Hematopoietic multipotent progenitor cell treated with erythropoietin and hydrocortisone succinate and interleukin-3 and kit ligand, for 4 days (in vitro differentiated cells): ENCODE measurements around the gene IREB2.
"Not testable (repeated sequence)": the region's sequence is repeated elsewhere in the genome, so short reads cannot be mapped to it uniquely, and the experiment has no call there.

Source experiments
- DNase-seq: peaks from one replicate; pipeline ENCODE4 v3.0.0-alpha.2; 2015

The IREB2 gene

GRCh38 chr15:78437762-78438618, at the start of gene IREB2:
Gene IREB2 (plus strand): TSS chr15:78438216. CDS start chr15:78438338, 122 bp downstream.
- peak; percentile 99 for DNase-seq

GRCh38 chr15:78388865-78389264, 49.2 kb upstream of the IREB2 start:
- no peak for DNase-seq

GRCh38 chr15:78389322-78389721, 48.7 kb upstream of the IREB2 start:
- no peak for DNase-seq

GRCh38 chr15:78389738-78390137, 48.3 kb upstream of the IREB2 start:
- DNase-seq: no peak

- DNase-seq: no peak
These were observed 47.8 kb upstream of the IREB2 start for GRCh38 chr15:78390242-78390641.

- no peak for DNase-seq
These were observed 47.2 kb upstream of the IREB2 start for GRCh38 chr15:78390826-78391225.

- DNase-seq: no peak
These were observed 46.2 kb upstream of the IREB2 start for GRCh38 chr15:78391781-78392180.

GRCh38 chr15:78392430-78392829, 45.6 kb upstream of the IREB2 start:
- no peak for DNase-seq

GRCh38 chr15:78393137-78393536, 44.9 kb upstream of the IREB2 start:
- DNase-seq: no peak

GRCh38 chr15:78394026-78394425, 44.0 kb upstream of the IREB2 start:
- DNase-seq: no peak

GRCh38 chr15:78394981-78395616, 42.9 kb upstream of the IREB2 start:
- DNase-seq: no peak

- no peak for DNase-seq
These were observed 41.7 kb upstream of the IREB2 start for GRCh38 chr15:78396186-78396814.

GRCh38 chr15:78396976-78397375, 41.0 kb upstream of the IREB2 start:
- peak; percentile 37 for DNase-seq

GRCh38 chr15:78397382-78397781, 40.6 kb upstream of the IREB2 start:
- DNase-seq: no peak

GRCh38 chr15:78398076-78398825, 39.8 kb upstream of the IREB2 start:
- no peak for DNase-seq

- DNase-seq: peak; percentile 56
These were observed 38.9 kb upstream of the IREB2 start for GRCh38 chr15:78399091-78399490.

- DNase-seq: no peak
These were observed 35.9 kb upstream of the IREB2 start for GRCh38 chr15:78402061-78402610.

GRCh38 chr15:78404125-78404524, 33.9 kb upstream of the IREB2 start:
- DNase-seq: no peak

- not testable (repeated sequence) for DNase-seq
These were observed 33.2 kb upstream of the IREB2 start for GRCh38 chr15:78404796-78405195.

GRCh38 chr15:78405336-78405924, 32.6 kb upstream of the IREB2 start:
- DNase-seq: no peak

GRCh38 chr15:78406016-78406585, 31.9 kb upstream of the IREB2 start:
- DNase-seq: no peak
